Coronary artery (tissue), 2 donors: ENCODE results near the gene PRDM16.

Experiments used
- DNase-seq: peaks from one replicate; pipeline ENCODE4 v3.0.0-alpha.2; 2017; ENCODE audit warnings: low spot score
- H3K27ac ChIP-seq, 2 donors: fragments of 200-600 bp; sonication (generic); one replicate each; pipeline ENCODE4 v1.5.1; 2016 to 2019
- H3K4me3 ChIP-seq: fragments of 200-600 bp; sonication (generic); 2 replicates; pipeline ENCODE4 v1.5.1; 2016; ENCODE audit warnings: mild to moderate bottlenecking, moderate library complexity
- TF ChIP-seq, protein P1 (sequence below): fragments of 200-600 bp; sonication (generic); IDR thresholded peaks from one replicate; pipeline ENCODE4 v1.5.1; 2019; ENCODE audit warnings: antibody characterized with exemption

The PRDM16 gene

DNA sequence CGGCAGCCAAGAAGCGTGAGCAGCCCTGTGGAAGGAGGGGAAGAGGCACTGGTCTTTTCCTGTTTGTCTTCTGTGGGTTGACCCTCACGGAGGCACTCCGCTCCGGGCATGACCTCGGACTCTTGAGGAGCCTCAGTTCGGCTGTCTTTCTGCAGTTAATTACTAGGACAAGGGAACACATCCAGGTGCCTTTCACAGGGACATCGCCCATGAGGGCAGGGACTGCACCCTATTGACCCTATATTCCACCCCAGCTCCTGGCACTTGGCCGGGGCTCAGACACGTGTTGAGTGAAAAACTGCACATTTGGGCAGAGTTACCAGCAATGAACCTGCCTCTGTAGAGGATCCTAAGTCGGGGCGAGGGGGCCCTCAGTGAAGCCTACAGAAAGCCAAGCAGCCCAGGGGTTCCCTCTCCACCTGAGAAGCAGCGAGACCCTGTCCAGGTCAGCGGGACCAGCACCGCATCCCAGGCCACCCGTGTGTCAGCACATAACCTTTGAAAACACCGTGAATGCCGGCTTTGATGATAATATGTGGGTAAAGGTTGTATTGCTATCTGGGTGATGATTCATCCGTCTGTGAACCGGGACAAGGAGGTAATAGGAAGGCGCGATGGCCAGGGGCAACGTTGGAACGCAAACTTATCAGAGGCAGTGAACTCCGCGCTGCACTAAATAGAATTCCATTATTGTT, 224.0 kb downstream of the PRDM16 start:
- no peak for DNase-seq
- no peak overlapping the region for H3K27ac ChIP-seq
- H3K4me3 ChIP-seq, result no peak overlapping the region
- TF ChIP-seq, protein P1, sequence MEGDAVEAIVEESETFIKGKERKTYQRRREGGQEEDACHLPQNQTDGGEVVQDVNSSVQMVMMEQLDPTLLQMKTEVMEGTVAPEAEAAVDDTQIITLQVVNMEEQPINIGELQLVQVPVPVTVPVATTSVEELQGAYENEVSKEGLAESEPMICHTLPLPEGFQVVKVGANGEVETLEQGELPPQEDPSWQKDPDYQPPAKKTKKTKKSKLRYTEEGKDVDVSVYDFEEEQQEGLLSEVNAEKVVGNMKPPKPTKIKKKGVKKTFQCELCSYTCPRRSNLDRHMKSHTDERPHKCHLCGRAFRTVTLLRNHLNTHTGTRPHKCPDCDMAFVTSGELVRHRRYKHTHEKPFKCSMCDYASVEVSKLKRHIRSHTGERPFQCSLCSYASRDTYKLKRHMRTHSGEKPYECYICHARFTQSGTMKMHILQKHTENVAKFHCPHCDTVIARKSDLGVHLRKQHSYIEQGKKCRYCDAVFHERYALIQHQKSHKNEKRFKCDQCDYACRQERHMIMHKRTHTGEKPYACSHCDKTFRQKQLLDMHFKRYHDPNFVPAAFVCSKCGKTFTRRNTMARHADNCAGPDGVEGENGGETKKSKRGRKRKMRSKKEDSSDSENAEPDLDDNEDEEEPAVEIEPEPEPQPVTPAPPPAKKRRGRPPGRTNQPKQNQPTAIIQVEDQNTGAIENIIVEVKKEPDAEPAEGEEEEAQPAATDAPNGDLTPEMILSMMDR, result no peak

- Histone ChIP-seq H3K4me3 (no peak overlapping the region), H3K27ac (no peak overlapping the region)
- TF ChIP-seq, protein P1, result no peak
- DNase-seq, result no peak
Observed at GRCh38 chr1:3293563-3294080, 224.6 kb downstream of the PRDM16 start.

GRCh38 chr1:3294450-3294849, 225.4 kb downstream of the PRDM16 start:
- DNase-seq, result no peak
- Histone ChIP-seq H3K27ac (no peak overlapping the region), H3K4me3 (no peak overlapping the region)
- TF ChIP-seq, protein P1, result no peak

DNA sequence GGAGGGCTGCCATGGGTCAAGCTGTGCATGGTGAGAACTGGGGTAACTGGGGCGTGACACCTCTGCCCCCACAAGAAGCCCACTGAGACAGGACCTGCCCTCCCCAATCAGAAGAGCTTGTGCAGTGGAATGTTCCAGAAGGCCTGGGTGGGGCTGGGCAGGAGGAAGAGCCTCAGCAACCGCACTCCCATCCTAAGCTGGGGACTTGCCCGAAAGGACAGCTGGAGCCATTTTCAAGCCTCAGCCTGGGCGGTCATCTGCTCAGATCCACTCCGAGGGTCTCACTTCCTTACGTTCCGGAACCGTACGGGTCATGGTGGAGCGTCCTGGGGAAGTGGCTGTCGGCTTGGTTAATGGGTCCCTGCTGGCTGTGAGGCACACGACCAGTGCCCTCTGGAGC, 226.8 kb downstream of the PRDM16 start:
- no peak overlapping the region for H3K4me3 ChIP-seq
- DNase-seq, result no peak
- TF ChIP-seq, protein P1, result no peak
- no peak overlapping the region for H3K27ac ChIP-seq

DNA sequence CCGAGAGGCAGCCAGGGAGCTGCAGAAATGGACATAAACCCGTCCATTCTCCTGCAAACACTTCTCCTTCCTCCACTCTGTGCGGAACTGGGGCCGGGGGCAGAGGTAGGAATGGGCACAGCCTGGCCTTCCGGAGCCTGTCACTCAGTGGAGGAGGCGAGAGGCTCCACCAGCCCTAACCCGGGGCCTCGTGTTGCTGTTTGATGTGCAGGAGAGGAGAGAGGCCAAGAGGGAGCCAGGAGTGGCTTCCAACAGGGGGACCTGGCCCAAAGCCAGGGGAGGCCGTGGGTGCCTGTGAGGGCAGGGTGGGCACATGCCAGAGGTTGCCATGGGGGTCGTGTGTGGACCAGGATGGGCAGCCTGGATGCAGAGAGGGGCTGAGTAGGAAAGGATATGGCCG, 227.3 kb downstream of the PRDM16 start:
- TF ChIP-seq, protein P1, result no peak
- no peak for DNase-seq
- H3K4me3 ChIP-seq, result no peak overlapping the region
- no peak overlapping the region for H3K27ac ChIP-seq

GRCh38 chr1:3296826-3297225, 227.8 kb downstream of the PRDM16 start:
- H3K4me3 ChIP-seq, result no peak overlapping the region
- H3K27ac ChIP-seq, result no peak overlapping the region
- TF ChIP-seq, protein P1, result no peak
- no peak for DNase-seq

DNA sequence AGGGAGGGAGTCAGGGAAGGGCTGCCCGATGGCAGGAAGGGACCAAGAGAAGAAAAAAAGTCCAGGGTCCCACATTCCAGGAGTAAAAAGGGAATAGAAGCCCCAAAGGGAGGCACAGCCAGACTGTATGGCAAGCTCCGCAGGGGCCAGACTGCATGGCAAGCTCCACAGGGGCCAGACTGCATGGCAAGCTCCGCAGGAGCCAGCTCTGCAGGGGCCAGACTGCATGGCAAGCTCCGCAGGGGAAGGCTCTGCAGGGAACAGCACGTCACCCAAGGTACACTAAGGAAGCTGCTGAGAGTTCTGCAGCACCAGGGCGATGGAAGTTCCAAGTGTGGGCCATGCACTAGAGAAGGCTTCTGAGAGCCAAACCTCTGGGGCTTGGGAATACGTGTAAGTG, 228.8 kb downstream of the PRDM16 start:
- DNase-seq, result no peak
- TF ChIP-seq, protein P1, result no peak
- H3K4me3 ChIP-seq, result no peak overlapping the region
- no peak overlapping the region for H3K27ac ChIP-seq
